ENCODE measurements around the gene BPIFA2. TPM values are rescaled to one million over a fixed set of nuclear protein-coding genes. Genes with fewer than 3 reads are reported as not detected.

BPIFA2 gene
- total and polyA plus RNA-seq, 10 of the 15 experiments (the other 5 are each of a cell fraction or from before 2014, with no cell fraction given), result not detected

DNA sequence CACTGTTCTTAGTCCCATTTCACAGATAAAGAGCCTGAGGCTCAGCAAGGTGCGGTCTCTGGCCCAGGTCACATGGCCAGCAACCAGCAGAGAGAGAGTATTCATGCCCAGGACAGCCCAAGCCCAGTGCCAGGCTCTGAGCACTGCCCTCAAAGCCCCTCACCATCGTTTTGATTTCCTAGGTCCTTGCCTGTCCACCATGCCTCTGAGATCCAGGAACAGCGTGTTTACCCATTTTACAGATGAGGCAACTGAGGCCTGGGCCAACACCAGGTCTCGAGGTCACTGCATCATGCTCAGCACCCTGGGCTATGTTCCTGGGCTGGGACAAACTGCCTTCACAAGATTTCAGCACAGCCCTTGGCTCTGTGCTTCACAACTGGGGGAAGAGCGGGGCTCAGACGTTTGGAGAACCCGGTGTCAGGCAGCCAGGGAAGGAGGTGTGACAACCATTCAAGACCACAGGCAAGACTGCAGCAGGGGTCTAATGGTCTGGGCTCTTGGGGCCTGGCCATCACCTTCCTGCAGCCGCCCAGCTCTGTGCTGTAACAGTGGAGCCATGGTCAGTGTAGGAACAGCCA, 1.3 kb upstream of the BPIFA2 start (continued):
- TF ChIP-seq PAX5 (IDR thresholded peaks at IDR 0.05; ENCODE audit: borderline replicate concordance, low read depth, low read length) (no peak), KAT2A (conservative IDR thresholded peaks at IDR 0.05; ENCODE audit: control insufficient read depth, low read depth, low read length) (no peak), FOXM1 (IDR thresholded peaks at IDR 0.05; ENCODE audit: low read depth, low read length) (no peak), EP300 (IDR thresholded peaks at IDR 0.05; ENCODE audit: borderline replicate concordance in 1 of 2, control insufficient read depth in 1 of 2, low read depth in 2 of 2, low read length in 2 of 2) (no peak), MTA3 (IDR thresholded peaks at IDR 0.05; ENCODE audit: borderline replicate concordance, low read length) (no peak)
- TF ChIP-seq, protein P1, sequence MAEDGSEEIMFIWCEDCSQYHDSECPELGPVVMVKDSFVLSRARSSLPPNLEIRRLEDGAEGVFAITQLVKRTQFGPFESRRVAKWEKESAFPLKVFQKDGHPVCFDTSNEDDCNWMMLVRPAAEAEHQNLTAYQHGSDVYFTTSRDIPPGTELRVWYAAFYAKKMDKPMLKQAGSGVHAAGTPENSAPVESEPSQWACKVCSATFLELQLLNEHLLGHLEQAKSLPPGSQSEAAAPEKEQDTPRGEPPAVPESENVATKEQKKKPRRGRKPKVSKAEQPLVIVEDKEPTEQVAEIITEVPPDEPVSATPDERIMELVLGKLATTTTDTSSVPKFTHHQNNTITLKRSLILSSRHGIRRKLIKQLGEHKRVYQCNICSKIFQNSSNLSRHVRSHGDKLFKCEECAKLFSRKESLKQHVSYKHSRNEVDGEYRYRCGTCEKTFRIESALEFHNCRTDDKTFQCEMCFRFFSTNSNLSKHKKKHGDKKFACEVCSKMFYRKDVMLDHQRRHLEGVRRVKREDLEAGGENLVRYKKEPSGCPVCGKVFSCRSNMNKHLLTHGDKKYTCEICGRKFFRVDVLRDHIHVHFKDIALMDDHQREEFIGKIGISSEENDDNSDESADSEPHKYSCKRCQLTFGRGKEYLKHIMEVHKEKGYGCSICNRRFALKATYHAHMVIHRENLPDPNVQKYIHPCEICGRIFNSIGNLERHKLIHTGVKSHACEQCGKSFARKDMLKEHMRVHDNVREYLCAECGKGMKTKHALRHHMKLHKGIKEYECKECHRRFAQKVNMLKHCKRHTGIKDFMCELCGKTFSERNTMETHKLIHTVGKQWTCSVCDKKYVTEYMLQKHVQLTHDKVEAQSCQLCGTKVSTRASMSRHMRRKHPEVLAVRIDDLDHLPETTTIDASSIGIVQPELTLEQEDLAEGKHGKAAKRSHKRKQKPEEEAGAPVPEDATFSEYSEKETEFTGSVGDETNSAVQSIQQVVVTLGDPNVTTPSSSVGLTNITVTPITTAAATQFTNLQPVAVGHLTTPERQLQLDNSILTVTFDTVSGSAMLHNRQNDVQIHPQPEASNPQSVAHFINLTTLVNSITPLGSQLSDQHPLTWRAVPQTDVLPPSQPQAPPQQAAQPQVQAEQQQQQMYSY (CRISPR knock-in tag; IDR thresholded peaks at IDR 0.05), result no peak
- TF ChIP-seq, protein P2, sequence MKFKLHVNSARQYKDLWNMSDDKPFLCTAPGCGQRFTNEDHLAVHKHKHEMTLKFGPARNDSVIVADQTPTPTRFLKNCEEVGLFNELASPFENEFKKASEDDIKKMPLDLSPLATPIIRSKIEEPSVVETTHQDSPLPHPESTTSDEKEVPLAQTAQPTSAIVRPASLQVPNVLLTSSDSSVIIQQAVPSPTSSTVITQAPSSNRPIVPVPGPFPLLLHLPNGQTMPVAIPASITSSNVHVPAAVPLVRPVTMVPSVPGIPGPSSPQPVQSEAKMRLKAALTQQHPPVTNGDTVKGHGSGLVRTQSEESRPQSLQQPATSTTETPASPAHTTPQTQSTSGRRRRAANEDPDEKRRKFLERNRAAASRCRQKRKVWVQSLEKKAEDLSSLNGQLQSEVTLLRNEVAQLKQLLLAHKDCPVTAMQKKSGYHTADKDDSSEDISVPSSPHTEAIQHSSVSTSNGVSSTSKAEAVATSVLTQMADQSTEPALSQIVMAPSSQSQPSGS (IDR thresholded peaks at IDR 0.05; ENCODE audit: low read length), result no peak
